ENCODE data around the gene NAA38.
"Not testable (repeated sequence)": the region's sequence is repeated elsewhere in the genome, so short reads cannot be mapped to it uniquely, and the experiment has no call there.

DNA sequence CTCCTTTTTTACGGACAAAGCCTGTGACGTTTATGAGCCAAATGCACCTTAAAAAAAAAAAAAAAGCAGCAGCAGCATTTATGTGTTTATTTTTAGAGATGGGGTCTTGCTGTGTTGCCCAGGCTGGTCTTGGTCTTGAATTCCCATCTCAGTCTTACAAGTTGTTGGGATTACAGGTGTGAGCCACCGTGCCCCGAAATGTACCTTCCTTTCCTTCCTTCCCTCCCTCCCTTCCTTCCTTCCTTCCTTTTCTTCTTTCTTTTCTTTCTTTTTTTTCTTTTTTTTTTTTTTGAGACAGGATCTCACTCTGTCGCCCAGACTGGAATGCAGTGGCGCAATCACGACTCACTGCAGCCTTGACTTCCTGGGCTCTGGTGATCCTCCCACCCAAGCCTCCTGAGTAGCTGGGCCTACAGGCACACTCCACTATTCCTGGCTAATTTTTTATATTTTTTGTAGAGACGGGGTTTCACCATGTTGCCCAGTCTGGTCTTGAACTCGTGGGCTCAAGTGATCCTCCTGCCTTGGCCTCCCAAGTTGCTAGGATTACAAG, 47.5 kb downstream of the NAA38 start:
- TF ChIP-seq, protein P1, sequence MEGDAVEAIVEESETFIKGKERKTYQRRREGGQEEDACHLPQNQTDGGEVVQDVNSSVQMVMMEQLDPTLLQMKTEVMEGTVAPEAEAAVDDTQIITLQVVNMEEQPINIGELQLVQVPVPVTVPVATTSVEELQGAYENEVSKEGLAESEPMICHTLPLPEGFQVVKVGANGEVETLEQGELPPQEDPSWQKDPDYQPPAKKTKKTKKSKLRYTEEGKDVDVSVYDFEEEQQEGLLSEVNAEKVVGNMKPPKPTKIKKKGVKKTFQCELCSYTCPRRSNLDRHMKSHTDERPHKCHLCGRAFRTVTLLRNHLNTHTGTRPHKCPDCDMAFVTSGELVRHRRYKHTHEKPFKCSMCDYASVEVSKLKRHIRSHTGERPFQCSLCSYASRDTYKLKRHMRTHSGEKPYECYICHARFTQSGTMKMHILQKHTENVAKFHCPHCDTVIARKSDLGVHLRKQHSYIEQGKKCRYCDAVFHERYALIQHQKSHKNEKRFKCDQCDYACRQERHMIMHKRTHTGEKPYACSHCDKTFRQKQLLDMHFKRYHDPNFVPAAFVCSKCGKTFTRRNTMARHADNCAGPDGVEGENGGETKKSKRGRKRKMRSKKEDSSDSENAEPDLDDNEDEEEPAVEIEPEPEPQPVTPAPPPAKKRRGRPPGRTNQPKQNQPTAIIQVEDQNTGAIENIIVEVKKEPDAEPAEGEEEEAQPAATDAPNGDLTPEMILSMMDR (IDR thresholded peaks at IDR 0.05 in 8 of 11, conservative IDR thresholded peaks at IDR 0.05 in 3 of 11) = not testable (repeated sequence)
- TF ChIP-seq POLR2A (IDR thresholded peaks at IDR 0.05) = not testable (repeated sequence)
